Transverse colon (tissue), 1 donor: ENCODE data around the gene RPS15.

Experiments
- EP300 ChIP-seq: sonication (generic); formaldehyde crosslinking; IDR thresholded peaks from one replicate; pipeline ENCODE4 v1.6.1; 2017; ENCODE audit warnings: antibody characterized with exemption, low read depth
- POLR2A ChIP-seq: fragments of 450-650 bp; IDR thresholded peaks from one replicate; pipeline ENCODE4 v1.6.1; 2016; ENCODE audit warnings: antibody characterized with exemption, mild to moderate bottlenecking, moderate library complexity

DNA sequence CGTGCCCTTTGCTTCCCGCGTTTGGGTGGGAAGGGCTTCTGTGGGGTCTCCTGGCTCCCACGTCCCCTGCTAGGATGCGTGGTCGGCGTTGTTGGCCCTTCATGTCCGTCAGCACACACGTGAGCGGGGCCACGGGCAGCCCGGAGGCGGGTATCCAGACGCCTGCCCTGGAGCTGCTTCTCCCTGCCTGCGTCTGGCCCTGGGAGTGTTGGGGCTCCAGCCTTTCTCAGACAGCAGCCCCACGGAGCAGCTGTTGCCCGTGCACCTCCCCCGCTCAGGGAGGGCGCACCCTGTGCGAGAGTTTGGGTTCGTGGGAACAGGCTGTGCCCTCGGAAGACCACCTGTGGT is 16.3 kb upstream of the RPS15 start:
- TF ChIP-seq EP300 (no peak), POLR2A (no peak)
